Psoas muscle (tissue), 8 donors: Measurements from ENCODE around the gene UPK3BL1. TPM values are rescaled to one million over a fixed set of nuclear protein-coding genes. Genes with fewer than 3 reads are reported as not detected.
"Not testable (repeated sequence)": the region's sequence is repeated elsewhere in the genome, so short reads cannot be mapped to it uniquely, and the experiment has no call there.

ENCODE experiments used
- ATAC-seq, 4 donors: fragments of 200-7000 bp; cut with Tn5 transposase; one replicate each; pipeline ENCODE4 v1.9.1; 2020; ENCODE audit warnings: moderate library complexity in 3 of 4, mild to moderate bottlenecking in 2 of 4
- DNase-seq, 2 donors: peaks; one replicate each; pipeline ENCODE4 v3.0.0-alpha.2; 2020
- H3K27ac ChIP-seq: fragments of 200-600 bp; one replicate; pipeline ENCODE4 v1.8.0; 2022
- H3K27me3 ChIP-seq, 3 donors: fragments of 200-600 bp in 1 of 3; one replicate each; pipeline versions ENCODE4 v1.6.1 to v1.8.0; 2013 to 2022; ENCODE audit warnings: low read length in 2 of 3, mild to moderate bottlenecking in 2 of 3, moderate library complexity in 1 of 3; ENCODE audit not compliant: insufficient read depth in 3 of 3
- H3K36me3 ChIP-seq, 2 donors: fragments of 200-600 bp in 1 of 2; one replicate each; pipeline versions ENCODE4 v1.6.1 to v1.8.0; 2013 to 2022; ENCODE audit warnings: low read depth in 1 of 2, mild to moderate bottlenecking in 1 of 2, moderate library complexity in 1 of 2; ENCODE audit not compliant: insufficient read depth in 1 of 2
- H3K4me1 ChIP-seq: fragments of 200-600 bp; one replicate; pipeline ENCODE4 v1.8.0; 2022
- H3K4me3 ChIP-seq: fragments of 200-600 bp; one replicate; pipeline ENCODE4 v1.8.0; 2022; ENCODE audit warnings: mild to moderate bottlenecking
- H3K9me3 ChIP-seq: fragments of 200-600 bp; one replicate; pipeline ENCODE4 v1.8.0; 2022
- WGBS, 3 donors: extraction: QIAGEN DNeasy Blood & Tissue Kit; methylation state at CpG; one replicate each; pipeline versions ENCODE4 v1.1.6 to v1.1.7; 2013; 5-methylcytosine and 5-hydroxymethylcytosine counted together
- intact Hi-C, 2 donors: fragments of 100-400 bp; cut with DNase I; formaldehyde crosslinking; loops; one replicate each; pipeline versions ENCODE4 v1.11.0 to v1.14.2; 2022
- polyA plus RNA-seq, 3 donors: library from polyadenylated mRNA; stranded (reverse); fragments of 200-250 nt; gene quantifications; one replicate each; pipeline ENCODE4 v1.2.3, GENCODE V29; 2013
- total RNA-seq, 4 donors: library from RNA; stranded (reverse); fragmentation: NEBNext Ultra II Directional in 2 of 4; extraction: Animal tissue kit (Norgen Biotek cat#: 25700) in 2 of 4; gene quantifications; one replicate each; pipeline versions ENCODE4 v1.2.1 to v1.2.4, GENCODE V29; 2021 to 2023
- donor health status: healthy with polysubstance abuse.
- donor health status: DM: no; HTN: no; CAD: no; lungs with moderate emphysema.
- donor health status: Bipolar disorder and iron deficiency.
- donor health status: healthy.
- donor health status: DM: yes; HTN: yes; CAD: no.
- donor health status: DM: no; HTN: no; CAD: no.
- donor health status: DM: no; HTN: no; CAD: no.
- donor health status: DM: yes; HTN: yes; CAD: no.

The UPK3BL1 gene
- total and polyA plus RNA-seq, 7 donors, result 1.9 to 18.3 (median 8.0) TPM

DNA sequence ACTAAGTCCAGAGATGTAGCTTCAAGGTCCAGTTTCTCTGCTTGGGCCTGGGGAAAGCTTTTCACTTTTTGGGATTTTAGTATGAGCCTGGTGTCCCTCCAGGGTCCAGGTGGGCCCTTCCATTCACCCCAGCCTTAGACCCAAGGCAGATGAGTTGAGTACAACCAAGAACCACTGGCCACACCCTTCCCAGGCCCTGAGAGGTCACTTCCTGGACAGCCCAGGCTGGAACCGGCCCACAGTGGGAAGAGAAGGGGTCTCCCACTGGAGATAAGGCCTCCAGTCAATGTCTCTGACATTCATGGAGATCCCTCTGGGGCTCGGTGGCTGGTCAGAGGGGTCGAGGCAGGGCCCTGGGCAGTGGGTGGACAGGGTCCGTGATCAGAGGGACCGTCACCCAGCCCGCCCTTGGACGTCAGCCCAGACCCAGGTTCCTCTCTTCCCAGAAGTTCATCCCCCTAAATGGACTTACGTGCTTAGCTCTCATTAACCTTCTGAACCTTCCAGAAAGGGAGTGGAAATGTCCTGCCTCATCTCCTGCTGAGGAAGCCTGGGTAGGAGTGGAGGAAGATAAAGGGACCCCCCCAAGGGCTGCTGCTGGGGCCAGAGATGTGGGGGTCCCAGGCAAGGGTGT is 15.2 kb downstream of the UPK3BL1 start:
- H3K4me1 ChIP-seq, intact Hi-C loops, H3K27ac ChIP-seq, H3K9me3 ChIP-seq, H3K36me3 ChIP-seq, H3K4me3 ChIP-seq, H3K27me3 ChIP-seq, DNase-seq: not testable (repeated sequence)
- ATAC-seq, result peak in 3 of 4 donors; percentile 11 to 18 (median 12)
- no CpG with 5 or more reads among the region's 8 CpGs for WGBS, 3 donors

DNA sequence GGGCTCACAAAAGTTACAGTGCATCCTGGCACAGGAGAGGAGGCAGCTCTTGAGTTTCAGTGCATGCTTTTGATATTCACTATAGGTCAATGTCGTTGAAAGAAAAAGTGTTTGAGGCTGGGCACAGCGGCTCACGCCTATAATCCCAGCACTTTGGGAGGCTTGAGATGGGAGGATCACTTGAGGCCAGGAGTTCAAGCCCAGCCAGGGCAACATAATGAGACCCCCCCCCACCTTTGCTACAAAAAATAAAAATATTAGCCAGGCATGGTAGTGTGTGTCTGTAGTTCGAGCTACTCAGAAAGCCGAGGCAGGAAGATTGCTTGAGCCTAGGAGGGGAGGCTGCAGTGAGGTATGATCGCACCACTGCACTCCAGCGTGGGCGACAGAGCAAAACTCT is 24.5 kb downstream of the UPK3BL1 start:
- DNase-seq, intact Hi-C loops: not testable (repeated sequence)
- WGBS, 3 donors, result 80 to 89% (median 83%) methylated on average over 3 to 5 of the region's 8 CpGs

DNA sequence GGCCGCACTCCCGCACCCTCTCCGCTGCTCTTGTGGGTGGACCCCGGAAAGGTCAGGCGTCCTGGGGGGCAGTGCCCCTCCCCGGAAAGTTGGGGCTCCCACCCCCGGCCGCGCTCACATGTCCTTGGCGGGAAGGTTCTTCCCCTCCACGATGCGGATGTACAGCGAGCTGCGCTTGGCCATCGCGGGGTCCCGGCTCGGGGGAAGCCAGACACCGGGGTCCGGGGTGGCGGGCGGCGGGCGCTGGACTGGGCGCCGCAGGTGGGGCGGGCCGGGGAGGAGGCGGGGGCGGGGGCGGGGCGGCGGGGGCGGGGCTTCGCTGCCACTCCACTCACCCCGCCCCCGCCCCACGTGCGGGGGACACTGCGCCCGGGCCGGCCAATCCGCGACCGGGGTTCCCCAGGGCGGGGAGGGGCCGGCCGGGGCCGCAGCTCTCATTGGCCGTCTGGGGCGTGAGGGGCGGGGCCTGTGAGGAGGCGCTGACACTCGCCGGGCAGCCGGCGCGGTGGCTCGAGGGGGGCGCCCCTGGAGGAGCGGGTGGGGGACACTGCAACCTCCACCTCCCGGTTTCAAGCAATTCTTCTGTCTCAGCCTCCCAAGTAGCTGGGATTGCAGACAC is 26.0 kb downstream of the UPK3BL1 start, which contains the start of gene RASA4:
TSS of gene RASA4 (minus strand) at position 250 of the 619 bp plus-strand sequence. CDS start at position 183, 67 bp downstream.
- intact Hi-C loops, H3K9me3 ChIP-seq, H3K36me3 ChIP-seq, H3K27me3 ChIP-seq, H3K4me1 ChIP-seq: not testable (repeated sequence)
- H3K4me3 ChIP-seq, result peak within 1 kb of the TSS; percentile 61
- peak within 1 kb of the TSS; percentile 80 for H3K27ac ChIP-seq
- WGBS, 3 donors, result 0 to 1% (median 1%) methylated on average over 11 to 22 of the region's 62 CpGs
- ATAC-seq, result peak; percentile 69 to 76 (median 72)
- peak; percentile 53 to 73 for DNase-seq

More for the DNA sequence above, 24.5 kb downstream of the UPK3BL1 start:
- H3K4me3 ChIP-seq, H3K27ac ChIP-seq, H3K4me1 ChIP-seq, H3K27me3 ChIP-seq, ATAC-seq, H3K9me3 ChIP-seq, H3K36me3 ChIP-seq: not testable (repeated sequence)

DNA sequence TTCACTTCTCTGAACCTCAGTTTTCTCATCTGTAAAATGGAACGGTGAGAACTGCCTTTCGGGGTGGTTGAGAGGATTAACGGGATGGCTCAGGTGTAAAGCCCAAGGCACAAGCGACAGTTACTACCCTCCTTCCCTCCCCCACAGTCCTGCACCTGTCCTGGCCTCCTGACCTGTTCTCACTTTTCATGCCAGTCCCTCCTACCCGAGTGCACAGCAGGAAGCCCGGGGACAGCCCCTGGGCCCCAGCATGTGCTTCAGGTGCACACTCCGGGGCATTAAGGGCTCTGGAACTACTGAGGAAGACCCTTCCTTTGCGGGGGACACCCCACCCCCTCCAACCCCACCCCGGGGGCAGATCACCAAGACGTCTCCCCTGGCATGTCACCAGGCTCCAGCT is 26.7 kb downstream of the UPK3BL1 start:
- peak in 3 of 4 donors; percentile 2 to 52 (median 12) for ATAC-seq
- intact Hi-C loops, H3K4me3 ChIP-seq, H3K27me3 ChIP-seq, H3K4me1 ChIP-seq, H3K27ac ChIP-seq, DNase-seq, H3K9me3 ChIP-seq, H3K36me3 ChIP-seq: not testable (repeated sequence)
- no CpG with 5 or more reads among the region's 10 CpGs for WGBS, 3 donors

DNA sequence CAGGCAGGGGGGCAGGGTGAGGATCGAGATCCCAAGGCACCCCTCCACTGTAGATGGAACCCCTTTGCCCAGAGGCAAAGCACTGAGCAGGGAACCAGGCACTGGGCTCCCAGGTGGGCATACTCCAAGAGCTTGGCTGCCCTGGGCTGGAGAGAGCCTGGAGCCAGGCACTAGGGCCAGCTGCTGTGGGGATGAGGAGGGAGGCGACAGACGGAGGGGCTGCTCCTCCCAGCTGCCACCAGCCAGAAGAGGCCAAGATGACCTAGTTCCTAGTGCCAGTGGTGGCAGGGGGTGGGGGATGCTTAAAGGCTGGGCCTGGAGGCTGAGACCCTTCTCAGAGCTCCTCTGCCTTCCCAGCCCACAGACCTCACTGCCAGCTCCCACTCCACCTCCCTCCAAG is 27.7 kb downstream of the UPK3BL1 start:
- H3K4me1 ChIP-seq, H3K27ac ChIP-seq, H3K9me3 ChIP-seq, H3K4me3 ChIP-seq, DNase-seq, intact Hi-C loops, H3K36me3 ChIP-seq, H3K27me3 ChIP-seq: not testable (repeated sequence)
- WGBS, 3 donors, result no CpG with 5 or more reads among the region's 3 CpGs
- ATAC-seq, result peak; percentile 24 to 59 (median 39)

DNA sequence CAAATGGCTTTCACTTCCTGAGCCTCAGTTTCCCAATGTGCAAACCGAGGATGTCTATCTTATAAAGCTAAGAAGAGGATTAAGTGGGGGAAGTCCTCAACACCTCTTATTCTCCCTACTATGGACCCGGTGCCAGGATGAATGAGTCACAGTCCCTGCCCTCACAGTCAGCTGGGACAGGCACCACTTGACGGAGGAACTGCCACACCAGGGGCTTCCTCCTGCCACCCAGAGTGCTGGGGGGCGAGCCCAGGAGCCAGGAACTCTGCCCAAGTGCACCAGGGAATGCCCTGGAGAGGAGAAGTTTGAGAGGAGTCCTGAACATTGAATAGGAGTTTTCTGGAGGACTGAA is 28.3 kb downstream of the UPK3BL1 start:
- H3K36me3 ChIP-seq, H3K27me3 ChIP-seq, H3K4me1 ChIP-seq, H3K9me3 ChIP-seq, DNase-seq, intact Hi-C loops, H3K4me3 ChIP-seq, H3K27ac ChIP-seq: not testable (repeated sequence)
- peak; percentile 49 to 67 (median 59) for ATAC-seq
- WGBS, 3 donors, result no CpG with 5 or more reads among the region's 4 CpGs

DNA sequence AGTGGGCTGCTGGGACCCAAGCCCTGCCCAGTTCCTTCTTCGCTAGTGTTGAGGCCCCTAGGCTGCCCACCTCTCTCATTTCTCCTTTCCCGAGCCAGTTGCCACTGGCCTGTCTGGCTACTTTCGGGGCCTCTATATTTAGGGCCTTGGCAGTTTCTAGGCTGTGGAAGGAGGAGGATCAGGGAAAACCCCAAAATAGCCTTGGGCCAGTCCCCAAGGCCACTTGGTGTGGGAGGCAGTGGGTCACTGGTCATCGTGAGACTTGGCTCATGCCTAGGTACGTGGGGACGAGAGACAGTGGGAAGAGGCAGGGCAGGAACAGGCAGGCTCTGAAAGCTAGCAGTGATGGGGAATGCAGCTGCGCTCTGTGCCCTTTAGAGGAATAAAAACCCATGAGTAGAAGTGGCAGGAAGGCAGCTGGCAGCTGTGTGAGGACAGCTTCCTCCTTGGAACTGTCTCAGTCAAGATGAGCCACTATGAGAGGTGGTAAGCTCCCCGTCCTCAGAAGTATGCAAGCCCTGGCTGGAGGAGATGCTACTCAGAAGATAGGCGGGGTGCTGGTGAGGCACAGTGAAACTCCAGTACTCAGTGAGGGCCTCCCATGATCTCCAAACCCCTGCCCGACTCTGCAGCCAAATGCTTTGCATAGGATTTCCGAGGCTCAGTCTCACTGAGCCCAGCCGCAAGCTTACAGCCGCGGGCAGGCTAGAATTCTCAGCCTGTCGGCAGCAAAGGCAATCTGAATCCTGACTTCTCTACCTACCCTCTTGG is 28.8 kb downstream of the UPK3BL1 start:
- H3K36me3 ChIP-seq, H3K4me1 ChIP-seq, H3K4me3 ChIP-seq, H3K27me3 ChIP-seq, H3K9me3 ChIP-seq, intact Hi-C loops: not testable (repeated sequence)
- peak; percentile 30 to 69 for DNase-seq
- H3K27ac ChIP-seq, result peak overlapping the region; percentile 85
- peak; percentile 36 to 62 (median 48) for ATAC-seq
- WGBS, 3 donors, result 17 to 37% (median 17%) methylated on average over 2 to 5 of the region's 15 CpGs

DNA sequence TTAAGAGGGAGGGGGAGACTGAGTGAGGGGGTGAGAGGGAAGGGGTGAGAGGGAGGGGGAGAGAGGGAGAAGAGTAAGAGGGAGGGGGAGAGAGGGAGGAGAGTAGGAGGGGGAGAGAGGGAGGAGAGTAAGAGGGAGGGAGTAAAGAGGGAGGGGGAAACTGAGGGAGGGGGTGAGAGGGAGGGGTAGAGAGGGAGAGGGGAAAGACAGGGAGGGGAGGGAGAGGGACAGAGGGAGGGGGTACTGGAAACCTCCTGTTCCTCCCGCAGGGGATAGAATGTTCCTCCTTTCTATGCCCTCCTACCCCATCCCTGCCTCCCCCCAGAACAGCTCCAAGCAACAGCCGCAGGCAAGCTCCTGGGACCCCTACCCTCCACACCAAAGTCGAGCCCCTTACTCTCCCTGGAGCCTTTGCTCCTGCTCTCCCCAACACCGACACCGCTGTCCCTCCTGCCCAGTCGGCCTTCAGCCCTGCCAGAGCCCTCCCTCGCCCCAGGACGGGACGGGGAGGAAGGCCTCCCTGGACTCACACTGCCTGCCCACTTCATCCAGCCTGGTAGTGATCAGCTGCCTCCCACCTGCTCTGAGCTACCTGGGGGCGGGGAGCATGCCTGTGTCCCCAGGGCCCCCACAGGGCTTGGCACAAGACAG is 30.8 kb downstream of the UPK3BL1 start:
- peak overlapping the region; percentile 65 for H3K27ac ChIP-seq

DNA sequence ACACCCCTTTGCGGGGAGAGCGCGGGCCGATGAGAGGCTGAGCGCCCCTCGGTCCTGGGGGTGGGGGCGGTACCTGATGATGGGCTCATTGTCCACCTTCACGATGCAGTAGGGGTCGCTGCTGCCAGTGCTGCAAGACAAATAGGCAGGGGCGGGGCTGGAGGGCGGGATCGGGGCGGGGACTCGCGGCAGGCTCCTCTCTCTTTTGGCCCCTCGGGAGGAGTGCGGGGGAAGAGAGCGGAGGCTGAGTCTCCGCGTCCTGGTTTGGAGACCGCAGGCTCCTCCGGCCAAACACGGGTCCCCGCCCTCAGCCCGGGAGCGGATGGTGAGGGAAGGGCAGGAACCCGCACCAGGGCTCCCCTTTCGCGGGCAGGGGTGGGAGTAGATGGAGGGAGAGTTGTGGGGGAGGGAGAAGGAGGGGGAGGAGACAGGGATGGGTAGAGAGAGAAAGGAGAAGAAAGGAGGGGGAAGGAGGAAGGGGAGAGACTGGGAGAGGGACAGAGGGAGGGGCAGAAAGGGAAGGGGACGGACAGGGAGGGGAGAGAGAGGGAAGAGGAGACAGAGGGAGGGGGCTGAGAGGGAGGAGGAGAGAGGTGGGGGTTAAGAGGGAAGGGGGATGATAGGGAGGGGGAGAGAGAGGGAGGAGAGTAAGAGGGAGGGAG is 31.4 kb downstream of the UPK3BL1 start:
- ATAC-seq, result peak; percentile 28 to 61 (median 50)
- H3K4me3 ChIP-seq, H3K4me1 ChIP-seq, H3K27me3 ChIP-seq, intact Hi-C loops, H3K27ac ChIP-seq, H3K36me3 ChIP-seq, H3K9me3 ChIP-seq, DNase-seq: not testable (repeated sequence)
- WGBS, 3 donors, result no CpG with 5 or more reads among the region's 30 CpGs

More for the DNA sequence above, 30.8 kb downstream of the UPK3BL1 start:
- 2 to 13% (median 4%) methylated on average over 6 to 8 of the region's 10 CpGs for WGBS, 3 donors
- DNase-seq (peak; percentile 48 to 72), ATAC-seq (peak in 3 of 4 donors; percentile 13 to 21 (median 17))
- H3K4me1 ChIP-seq, intact Hi-C loops, H3K36me3 ChIP-seq, H3K9me3 ChIP-seq, H3K27me3 ChIP-seq: not testable (repeated sequence)
- peak overlapping the region; percentile 47 for H3K4me3 ChIP-seq

DNA sequence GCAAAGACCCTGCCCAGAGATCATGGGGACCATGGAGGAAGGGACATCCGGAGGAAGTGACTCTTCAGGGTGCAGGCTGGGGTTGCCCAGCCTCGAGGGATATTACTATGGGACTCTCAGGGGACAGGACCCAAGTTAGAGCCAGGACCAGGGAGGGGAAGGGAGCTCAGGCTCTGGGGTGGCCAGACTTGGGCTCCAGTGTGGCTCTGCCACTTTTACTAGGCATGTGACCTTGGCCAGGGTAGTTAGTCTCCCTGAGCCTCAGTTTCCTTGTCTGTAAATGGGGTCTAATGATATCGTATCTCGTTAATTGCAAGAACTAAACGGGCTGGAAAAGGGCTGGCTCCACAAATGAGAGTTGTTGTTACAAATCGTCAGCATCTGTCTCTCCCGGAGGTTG is 32.1 kb downstream of the UPK3BL1 start:
- H3K36me3 ChIP-seq, H3K27ac ChIP-seq, ATAC-seq, intact Hi-C loops, H3K27me3 ChIP-seq, H3K9me3 ChIP-seq, H3K4me1 ChIP-seq: not testable (repeated sequence)
- H3K4me3 ChIP-seq, result peak overlapping the region; percentile 30
- peak in 1 of 2 donors; percentile 40 for DNase-seq
- WGBS, 3 donors, result no CpG with 5 or more reads among the region's 7 CpGs
